BE2C (cell line): Measurements from ENCODE around the gene VIPAS39.

Experiments used
- DNase-seq: peaks from one replicate; pipeline ENCODE4 v3.0.0-alpha.2; 2020
- H3K27me3 ChIP-seq: fragments of 250-450 bp; sonication (Bioruptor Pico); 2 replicates; pipeline ENCODE4 v1.5.1; 2020; ENCODE audit warnings: mild to moderate bottlenecking
- H3K36me3 ChIP-seq: fragments of 250-450 bp; sonication (Bioruptor Pico); 2 replicates; pipeline ENCODE4 v1.5.1; 2020; ENCODE audit warnings: mild to moderate bottlenecking
- H3K4me1 ChIP-seq: fragments of 250-450 bp; sonication (Bioruptor Pico); 2 replicates; pipeline ENCODE4 v1.5.1; 2020
- H3K4me3 ChIP-seq: 2 replicates; pipeline ENCODE4 v1.5.1; 2011; ENCODE audit warnings: low read depth, low read length
- H3K9me3 ChIP-seq: fragments of 250-450 bp; sonication (Bioruptor Pico); 2 replicates; pipeline ENCODE4 v1.5.1; 2020
- TF ChIP-seq, protein P1 (sequence below): IDR thresholded peaks from 2 replicates; pipeline ENCODE4 v1.5.1; 2012; ENCODE audit warnings: mild to moderate bottlenecking, low read depth, low read length

The VIPAS39 gene

DNA sequence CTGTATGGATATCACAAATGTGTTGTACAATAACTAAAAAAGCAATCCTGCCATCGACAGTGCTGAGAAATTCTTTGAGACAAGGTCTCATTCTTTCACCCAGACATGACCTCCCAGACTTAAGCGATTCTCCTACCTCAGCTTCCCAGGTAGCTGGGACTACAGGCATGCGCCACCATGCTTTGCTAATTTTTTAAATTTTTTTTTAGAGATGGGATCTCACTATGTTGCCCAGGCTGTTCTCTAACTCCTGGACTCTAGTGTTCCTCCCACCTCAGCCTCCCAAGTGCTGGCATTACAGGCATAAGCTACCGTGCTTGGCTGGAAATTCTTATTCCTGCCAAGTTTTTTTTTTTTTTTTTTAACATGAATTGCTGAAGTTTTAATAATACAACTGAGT is 17.5 kb downstream of the VIPAS39 start:
- H3K36me3 ChIP-seq: peaks cover 12% of the 10 kb centered on the region
- TF ChIP-seq, protein P1, sequence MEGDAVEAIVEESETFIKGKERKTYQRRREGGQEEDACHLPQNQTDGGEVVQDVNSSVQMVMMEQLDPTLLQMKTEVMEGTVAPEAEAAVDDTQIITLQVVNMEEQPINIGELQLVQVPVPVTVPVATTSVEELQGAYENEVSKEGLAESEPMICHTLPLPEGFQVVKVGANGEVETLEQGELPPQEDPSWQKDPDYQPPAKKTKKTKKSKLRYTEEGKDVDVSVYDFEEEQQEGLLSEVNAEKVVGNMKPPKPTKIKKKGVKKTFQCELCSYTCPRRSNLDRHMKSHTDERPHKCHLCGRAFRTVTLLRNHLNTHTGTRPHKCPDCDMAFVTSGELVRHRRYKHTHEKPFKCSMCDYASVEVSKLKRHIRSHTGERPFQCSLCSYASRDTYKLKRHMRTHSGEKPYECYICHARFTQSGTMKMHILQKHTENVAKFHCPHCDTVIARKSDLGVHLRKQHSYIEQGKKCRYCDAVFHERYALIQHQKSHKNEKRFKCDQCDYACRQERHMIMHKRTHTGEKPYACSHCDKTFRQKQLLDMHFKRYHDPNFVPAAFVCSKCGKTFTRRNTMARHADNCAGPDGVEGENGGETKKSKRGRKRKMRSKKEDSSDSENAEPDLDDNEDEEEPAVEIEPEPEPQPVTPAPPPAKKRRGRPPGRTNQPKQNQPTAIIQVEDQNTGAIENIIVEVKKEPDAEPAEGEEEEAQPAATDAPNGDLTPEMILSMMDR: no peak
- H3K27me3 ChIP-seq: no peaks in the 10 kb centered on the region
- H3K4me3 ChIP-seq: no peak overlapping the region
- DNase-seq: no peak
- H3K4me1 ChIP-seq: no peaks in the 10 kb centered on the region
- H3K9me3 ChIP-seq: no peaks in the 10 kb centered on the region

DNA sequence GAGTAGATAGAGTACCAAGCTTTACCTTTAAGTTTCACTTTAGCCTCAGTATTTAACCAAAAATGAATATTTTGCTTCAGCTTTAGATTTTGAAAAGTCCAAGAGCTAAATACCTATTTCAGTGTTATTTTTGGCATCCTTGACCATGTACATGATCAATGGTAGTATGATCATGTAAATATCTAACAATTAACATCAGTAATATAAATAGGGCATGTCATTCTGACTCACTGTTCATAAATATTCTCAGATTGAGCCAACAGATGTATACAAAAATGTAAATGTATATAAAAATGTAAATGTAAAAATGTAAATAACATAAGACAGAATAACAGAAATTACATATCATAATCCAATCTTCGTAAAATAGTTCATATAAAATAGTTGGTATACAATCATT is 18.8 kb downstream of the VIPAS39 start:
- H3K36me3 ChIP-seq: peaks cover 10% of the 10 kb centered on the region
- no peaks in the 10 kb centered on the region for H3K9me3 ChIP-seq
- H3K4me1 ChIP-seq: no peaks in the 10 kb centered on the region
- H3K27me3 ChIP-seq: no peaks in the 10 kb centered on the region
- H3K4me3 ChIP-seq: no peak overlapping the region
- no peak for DNase-seq
- TF ChIP-seq, protein P1: no peak

DNA sequence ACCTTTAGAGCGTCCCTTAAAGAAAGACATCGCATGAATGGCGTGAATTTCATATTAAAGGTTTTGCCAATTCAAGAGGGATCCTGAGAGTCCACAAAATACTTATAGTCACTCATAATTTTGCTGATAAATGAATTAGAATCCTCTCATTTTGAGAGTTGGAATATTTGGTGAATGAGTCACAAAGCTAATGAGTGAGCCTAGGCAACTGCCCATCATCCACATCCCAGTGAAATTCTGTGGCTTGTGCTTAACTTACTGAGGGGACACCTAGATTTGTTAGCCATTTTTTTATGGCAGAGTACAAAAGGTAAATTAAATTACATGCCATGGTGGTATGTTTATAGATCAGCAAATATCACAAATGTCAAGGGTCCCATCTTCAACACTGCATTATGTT is 21.4 kb downstream of the VIPAS39 start:
- no peaks in the 10 kb centered on the region for H3K9me3 ChIP-seq
- TF ChIP-seq, protein P1: no peak
- H3K27me3 ChIP-seq: no peaks in the 10 kb centered on the region
- H3K4me1 ChIP-seq: no peaks in the 10 kb centered on the region
- peaks cover 13% of the 10 kb centered on the region; the same call in 1 of the 2 replicates for H3K36me3 ChIP-seq
- no peak for DNase-seq
- no peak overlapping the region for H3K4me3 ChIP-seq

DNA sequence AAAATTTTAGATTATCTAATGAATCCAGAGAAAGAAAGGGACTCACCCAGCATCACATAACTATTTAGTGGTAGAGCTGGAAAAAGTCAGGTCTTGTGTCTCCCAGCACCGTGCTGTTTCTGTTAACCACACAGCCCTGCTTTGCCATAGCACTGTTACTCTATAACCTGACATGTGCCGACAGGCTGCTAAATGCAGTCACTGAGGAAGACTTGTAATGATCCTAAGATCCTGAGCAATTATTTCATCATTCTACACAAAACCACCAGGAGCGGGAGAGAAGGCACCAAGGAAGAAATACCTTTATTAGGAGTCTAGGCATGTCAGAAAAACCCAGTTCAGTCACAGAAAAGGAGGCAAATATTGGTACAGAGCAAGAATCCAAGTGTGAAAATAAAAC is 31.0 kb downstream of the VIPAS39 start:
- no peaks in the 10 kb centered on the region for H3K4me1 ChIP-seq
- H3K36me3 ChIP-seq: peaks cover 32% of the 10 kb centered on the region
- no peaks in the 10 kb centered on the region for H3K27me3 ChIP-seq
- DNase-seq: no peak
- TF ChIP-seq, protein P1: no peak
- no peaks in the 10 kb centered on the region for H3K9me3 ChIP-seq
- H3K4me3 ChIP-seq: no peak overlapping the region

DNA sequence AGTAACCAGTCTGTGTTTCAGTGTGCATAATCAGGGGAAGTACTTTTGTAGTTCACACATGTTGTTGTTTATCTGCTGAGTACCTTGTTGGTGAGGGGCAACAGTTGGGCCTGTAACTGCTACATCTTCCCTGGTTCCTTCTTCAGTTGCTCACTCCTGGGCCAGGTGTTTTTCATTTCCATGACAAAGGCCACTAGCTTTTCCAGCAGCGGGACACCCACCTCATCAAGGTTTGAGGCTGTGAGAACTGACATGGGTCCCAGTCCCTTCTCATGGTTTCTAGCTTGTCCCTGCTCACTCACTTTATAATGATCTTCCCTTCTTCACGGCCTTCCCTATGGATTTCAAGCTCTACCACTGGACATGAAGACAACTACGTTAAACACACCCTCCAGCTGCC is 32.5 kb downstream of the VIPAS39 start:
- no peaks in the 10 kb centered on the region for H3K9me3 ChIP-seq
- H3K36me3 ChIP-seq: peaks cover 32% of the 10 kb centered on the region
- TF ChIP-seq, protein P1: no peak
- DNase-seq: no peak
- no peaks in the 10 kb centered on the region for H3K27me3 ChIP-seq
- no peaks in the 10 kb centered on the region for H3K4me1 ChIP-seq
- no peak overlapping the region for H3K4me3 ChIP-seq

DNA sequence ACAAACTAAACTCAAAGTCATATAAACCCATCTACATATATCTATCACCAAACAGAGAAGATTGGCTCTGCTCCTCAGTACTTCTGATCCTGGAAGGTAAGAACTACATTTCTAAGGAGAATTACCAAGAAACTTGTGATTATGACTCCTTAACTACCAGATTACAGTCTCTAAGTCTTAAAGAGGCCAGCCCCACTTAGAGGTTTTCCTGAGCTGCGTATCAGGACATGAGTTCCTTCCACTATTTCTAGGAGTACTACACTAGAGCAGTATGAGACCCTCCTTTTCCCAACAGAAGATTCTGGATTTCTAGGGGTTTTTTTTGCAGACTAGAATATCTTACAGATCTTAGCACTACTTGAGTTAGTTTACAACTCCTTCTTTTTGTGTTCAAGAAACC is 34.0 kb downstream of the VIPAS39 start, which contains the start of gene NOXRED1:
Gene NOXRED1 (minus strand): TSS at position 101 of the 400 bp plus-strand sequence. CDS start 634 bp downstream, outside the sequence.
- peaks cover 27% of the 10 kb centered on the region for H3K36me3 ChIP-seq
- TF ChIP-seq, protein P1: no peak

More for the DNA sequence above, 34.0 kb downstream of the VIPAS39 start, which contains the start of gene NOXRED1:
- DNase-seq: no peak
- Histone ChIP-seq H3K9me3 (no peaks in the 10 kb centered on the region), H3K4me3 (no peak within 1 kb of the TSS), H3K27me3 (no peaks in the 10 kb centered on the region), H3K4me1 (no peaks in the 10 kb centered on the region)
